RKO (cell line): ENCODE data around the gene ADGRF1.
"Not testable (repeated sequence)": the region's sequence is repeated elsewhere in the genome, so short reads cannot be mapped to it uniquely, and the experiment has no call there.

Source experiments
- DNase-seq: peaks from one replicate; pipeline ENCODE4 v3.0.0-alpha.2; 2016; ENCODE audit warnings: low spot score

The ADGRF1 gene

GRCh38 chr6:47022191-47022590 is 19.9 kb downstream of the ADGRF1 start:
- no peak for DNase-seq

- DNase-seq: no peak
Measured at GRCh38 chr6:47019941-47020340, 22.2 kb downstream of the ADGRF1 start.

GRCh38 chr6:47016909-47017308 is 25.2 kb downstream of the ADGRF1 start:
- DNase-seq: no peak

GRCh38 chr6:47016261-47016660 is 25.9 kb downstream of the ADGRF1 start:
- DNase-seq: no peak

GRCh38 chr6:47014401-47014800 is 27.7 kb downstream of the ADGRF1 start:
- DNase-seq: no peak

- no peak for DNase-seq
Measured at GRCh38 chr6:47009583-47009982, 32.5 kb downstream of the ADGRF1 start.

GRCh38 chr6:47008397-47008763 is 33.8 kb downstream of the ADGRF1 start:
- no peak for DNase-seq

- no peak for DNase-seq
Measured at GRCh38 chr6:47007657-47008396, 34.3 kb downstream of the ADGRF1 start.

- no peak for DNase-seq
Measured at GRCh38 chr6:47005486-47005885, 36.6 kb downstream of the ADGRF1 start.

GRCh38 chr6:47004463-47004862 is 37.7 kb downstream of the ADGRF1 start:
- DNase-seq: no peak

GRCh38 chr6:47000842-47001241 is 41.3 kb downstream of the ADGRF1 start:
- DNase-seq: no peak

- DNase-seq: no peak
Measured at GRCh38 chr6:46998436-46999017, 43.6 kb downstream of the ADGRF1 start.

- DNase-seq: no peak
Measured at GRCh38 chr6:46997646-46998045, 44.5 kb downstream of the ADGRF1 start.

GRCh38 chr6:46996860-46997641 is 45.1 kb downstream of the ADGRF1 start:
- DNase-seq: no peak

- DNase-seq: no peak
Measured at GRCh38 chr6:46994933-46995332, 47.2 kb downstream of the ADGRF1 start.

GRCh38 chr6:46993846-46994245 is 48.3 kb downstream of the ADGRF1 start:
- DNase-seq: peak; percentile 62

- not testable (repeated sequence) for DNase-seq
Measured at GRCh38 chr6:46992391-46992790, 49.7 kb downstream of the ADGRF1 start.

GRCh38 chr6:46990818-46991510 is 51.2 kb downstream of the ADGRF1 start:
- DNase-seq: peak; percentile 46

- DNase-seq: no peak
Measured at GRCh38 chr6:46990031-46990644, 52.0 kb downstream of the ADGRF1 start.

- DNase-seq: no peak
Measured at GRCh38 chr6:46989398-46989797, 52.7 kb downstream of the ADGRF1 start.

- DNase-seq: no peak
Measured at GRCh38 chr6:46985943-46986342, 56.2 kb downstream of the ADGRF1 start.

- no peak for DNase-seq
Measured at GRCh38 chr6:46983007-46983411, 59.1 kb downstream of the ADGRF1 start.
